Kidney epithelial cell (primary cell): Measurements from ENCODE around the gene SIDT1. TPM values are rescaled to one million over a fixed set of nuclear protein-coding genes. Genes with fewer than 3 reads are reported as not detected.

Experiments
- DNase-seq: peaks from one replicate; pipeline ENCODE4 v3.0.0-alpha.2; 2010; ENCODE audit warnings: low read depth
- H3K27me3 ChIP-seq: 2 replicates; pipeline ENCODE4 v1.6.0; 2011; ENCODE audit warnings: low read length; ENCODE audit not compliant: control insufficient read depth, insufficient read depth
- H3K36me3 ChIP-seq: 2 replicates; pipeline ENCODE4 v1.5.1; 2011; ENCODE audit warnings: low read length; ENCODE audit not compliant: control insufficient read depth, insufficient read depth
- H3K4me3 ChIP-seq: 2 replicates; pipeline ENCODE4 v1.5.1; 2011; ENCODE audit warnings: low read depth, mild to moderate bottlenecking, control low read depth, low read length
- total RNA-seq: library from RNA; depleted of rRNA; stranded (reverse); fragments of >200 nt; gene quantifications from 2 replicates; pipeline ENCODE4 v1.2.3, GENCODE V29; 2015
- TF ChIP-seq, protein P1 (sequence below): IDR thresholded peaks from 2 replicates; pipeline ENCODE4 v1.5.1; 2011; ENCODE audit warnings: mild to moderate bottlenecking, moderate library complexity, low read length, control low read depth, inconsistent platforms; ENCODE audit not compliant: insufficient read depth, poor library complexity, severe bottlenecking

The SIDT1 gene
- total RNA-seq, 1 donor from 2014 or later = 0.04 TPM

DNA sequence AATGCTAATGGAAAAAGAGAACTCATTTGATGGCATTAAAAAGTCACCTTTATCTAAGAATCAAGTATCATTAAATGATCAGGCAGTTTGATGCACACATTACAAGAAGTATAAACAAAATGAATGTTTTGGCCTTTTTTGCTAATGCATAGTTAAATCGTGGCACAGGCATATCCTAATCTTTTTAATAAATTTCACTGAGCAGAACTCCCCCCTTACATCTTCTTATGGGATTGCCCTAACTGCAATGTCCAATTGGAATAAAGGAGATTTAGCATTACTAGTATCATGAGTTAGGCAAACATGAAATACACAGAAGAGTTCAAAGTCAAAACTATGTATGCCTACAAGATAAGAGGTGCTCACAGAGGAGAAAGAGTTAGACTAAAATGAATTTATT lies 131.4 kb downstream of the SIDT1 start:
- Histone ChIP-seq H3K36me3 (no peaks in the 10 kb centered on the region), H3K4me3 (no peak overlapping the region), H3K27me3 (no peaks in the 10 kb centered on the region)
- DNase-seq = no peak
- TF ChIP-seq, protein P1, sequence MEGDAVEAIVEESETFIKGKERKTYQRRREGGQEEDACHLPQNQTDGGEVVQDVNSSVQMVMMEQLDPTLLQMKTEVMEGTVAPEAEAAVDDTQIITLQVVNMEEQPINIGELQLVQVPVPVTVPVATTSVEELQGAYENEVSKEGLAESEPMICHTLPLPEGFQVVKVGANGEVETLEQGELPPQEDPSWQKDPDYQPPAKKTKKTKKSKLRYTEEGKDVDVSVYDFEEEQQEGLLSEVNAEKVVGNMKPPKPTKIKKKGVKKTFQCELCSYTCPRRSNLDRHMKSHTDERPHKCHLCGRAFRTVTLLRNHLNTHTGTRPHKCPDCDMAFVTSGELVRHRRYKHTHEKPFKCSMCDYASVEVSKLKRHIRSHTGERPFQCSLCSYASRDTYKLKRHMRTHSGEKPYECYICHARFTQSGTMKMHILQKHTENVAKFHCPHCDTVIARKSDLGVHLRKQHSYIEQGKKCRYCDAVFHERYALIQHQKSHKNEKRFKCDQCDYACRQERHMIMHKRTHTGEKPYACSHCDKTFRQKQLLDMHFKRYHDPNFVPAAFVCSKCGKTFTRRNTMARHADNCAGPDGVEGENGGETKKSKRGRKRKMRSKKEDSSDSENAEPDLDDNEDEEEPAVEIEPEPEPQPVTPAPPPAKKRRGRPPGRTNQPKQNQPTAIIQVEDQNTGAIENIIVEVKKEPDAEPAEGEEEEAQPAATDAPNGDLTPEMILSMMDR = no peak

DNA sequence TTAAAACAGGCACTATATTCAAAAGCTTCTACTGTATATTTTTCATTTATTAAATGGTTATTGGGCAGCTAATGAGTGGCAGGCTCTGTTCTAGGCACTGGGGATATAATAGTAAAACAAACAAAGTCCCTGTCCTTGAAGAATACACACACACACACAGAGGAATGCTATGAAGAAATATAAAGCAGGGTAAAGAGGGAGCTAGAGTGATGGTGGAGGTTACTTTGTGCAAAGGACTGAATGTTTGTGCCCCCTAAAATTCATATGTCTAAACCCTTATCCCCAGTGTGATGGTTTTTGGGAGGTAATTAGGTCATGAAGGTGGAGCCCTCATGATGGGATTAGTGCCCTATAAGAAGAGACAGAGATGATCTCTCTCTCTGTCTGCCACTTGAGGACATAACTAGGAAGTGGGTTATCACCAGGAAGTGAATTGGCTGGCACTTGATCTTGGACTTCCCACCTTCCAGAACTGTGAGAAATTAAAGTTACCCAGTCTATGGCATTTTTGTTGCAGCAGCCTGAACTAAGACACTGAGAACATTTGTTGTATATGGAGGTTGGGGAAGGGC lies 132.3 kb downstream of the SIDT1 start:
- DNase-seq = no peak
- TF ChIP-seq, protein P1 = no peak
- H3K4me3 ChIP-seq = no peak overlapping the region
- no peaks in the 10 kb centered on the region for H3K36me3 ChIP-seq
- no peaks in the 10 kb centered on the region for H3K27me3 ChIP-seq

DNA sequence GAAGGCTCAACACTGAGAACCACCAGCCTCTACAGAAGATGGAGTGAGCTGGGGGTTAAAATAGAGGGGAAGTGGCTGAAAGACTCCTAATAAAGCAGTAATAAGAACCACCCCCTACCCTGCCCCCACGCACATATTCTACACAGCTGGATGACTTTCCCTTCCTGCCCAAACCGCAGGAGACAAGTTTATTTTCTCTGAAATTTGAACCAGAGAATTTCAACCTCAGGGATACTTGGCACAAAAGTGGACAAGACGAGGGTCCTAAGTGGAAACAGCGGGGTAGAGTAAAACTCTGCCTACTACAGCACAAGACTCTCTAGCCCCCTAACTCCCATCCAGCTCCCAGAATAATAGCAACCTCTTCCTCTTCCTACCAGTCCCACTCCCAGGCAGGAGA lies 135.7 kb downstream of the SIDT1 start:
- Histone ChIP-seq H3K4me3 (no peak overlapping the region), H3K27me3 (no peaks in the 10 kb centered on the region), H3K36me3 (no peaks in the 10 kb centered on the region)
- TF ChIP-seq, protein P1 = no peak
- DNase-seq = peak; percentile 16

DNA sequence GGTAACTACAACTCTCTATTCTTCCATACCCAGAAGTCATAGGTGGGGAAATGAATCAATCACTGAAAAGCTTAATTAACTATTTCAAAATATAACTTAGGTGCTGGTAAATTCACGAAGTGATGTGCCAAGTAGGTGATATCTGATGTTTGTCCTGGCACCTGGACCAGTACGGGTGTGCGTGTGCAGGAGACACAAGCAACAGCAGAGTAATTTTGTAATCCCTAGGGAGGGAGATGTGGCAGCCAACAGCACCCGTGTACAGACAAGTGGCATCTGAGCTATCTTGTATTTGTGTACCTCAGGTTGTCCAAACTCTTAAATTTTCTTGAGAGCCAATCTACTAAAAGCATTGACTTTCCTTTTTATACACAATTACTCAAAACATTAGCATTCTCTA lies 141.2 kb downstream of the SIDT1 start:
- Histone ChIP-seq H3K27me3 (no peaks in the 10 kb centered on the region), H3K36me3 (no peaks in the 10 kb centered on the region), H3K4me3 (no peak overlapping the region)
- TF ChIP-seq, protein P1 = no peak
- DNase-seq = no peak

DNA sequence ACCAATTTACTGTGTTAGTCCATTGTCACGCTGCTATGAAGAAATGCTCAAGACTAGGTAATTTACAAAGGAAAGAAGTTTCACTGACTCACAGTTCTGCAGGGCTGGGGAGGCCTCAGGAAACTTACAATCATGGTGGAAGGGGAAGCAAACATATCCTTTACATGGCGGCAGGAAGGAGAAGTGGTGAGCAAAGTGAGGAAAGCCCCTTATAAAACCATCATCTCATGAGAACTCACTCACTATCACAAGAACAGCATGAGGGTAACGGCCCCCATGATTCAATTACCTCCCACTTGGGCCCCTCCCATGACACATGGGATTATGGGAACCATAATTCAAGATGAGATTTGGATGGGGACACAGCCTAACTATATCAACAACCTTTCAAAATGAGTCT lies 143.9 kb downstream of the SIDT1 start:
- no peaks in the 10 kb centered on the region for H3K36me3 ChIP-seq
- H3K27me3 ChIP-seq = no peaks in the 10 kb centered on the region
- TF ChIP-seq, protein P1 = no peak
- no peak for DNase-seq
- H3K4me3 ChIP-seq = no peak overlapping the region

DNA sequence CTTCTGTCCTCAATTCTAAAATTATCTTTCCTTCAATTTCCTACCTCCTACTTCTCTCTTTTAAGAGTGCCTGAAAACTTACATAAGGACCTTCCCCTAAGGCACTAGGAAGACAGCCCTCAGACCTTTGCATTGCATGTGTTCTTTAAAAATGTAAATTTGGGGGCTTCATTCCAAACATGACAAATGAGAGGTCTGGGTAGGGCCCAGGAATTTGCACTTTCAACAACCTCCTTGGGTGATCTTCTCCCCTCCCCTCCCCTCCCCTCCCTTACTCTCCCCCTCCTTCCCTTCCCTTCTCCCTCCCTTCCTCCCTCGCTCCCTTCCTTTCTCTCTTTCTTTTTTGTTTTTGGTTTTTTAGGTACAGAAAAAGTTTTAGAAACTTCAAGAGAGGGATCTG lies 145.4 kb downstream of the SIDT1 start:
- Histone ChIP-seq H3K36me3 (no peaks in the 10 kb centered on the region), H3K4me3 (no peak overlapping the region), H3K27me3 (no peaks in the 10 kb centered on the region)
- TF ChIP-seq, protein P1 = no peak
- no peak for DNase-seq
